Mucosa of descending colon (tissue), 3 donors: ENCODE results near the gene HIVEP2. TPM values are rescaled to one million over a fixed set of nuclear protein-coding genes. Genes with fewer than 3 reads are reported as not detected.

ENCODE experiments used
- ATAC-seq: fragments of 200-7000 bp; cut with Tn5 transposase; one replicate; pipeline ENCODE4 v1.9.1; 2020; ENCODE audit warnings: mild to moderate bottlenecking, moderate library complexity
- DNase-seq, 3 donors: peaks; one replicate each; pipeline ENCODE4 v3.0.0-alpha.2; 2020
- H3K36me3 ChIP-seq: fragments of 200-600 bp; one replicate; pipeline ENCODE4 v1.8.0; 2021; ENCODE audit warnings: low read depth, mild to moderate bottlenecking
- H3K4me1 ChIP-seq: fragments of 200-600 bp; one replicate; pipeline ENCODE4 v1.8.0; 2021; ENCODE audit warnings: low read depth, mild to moderate bottlenecking
- H3K4me3 ChIP-seq: fragments of 200-600 bp; one replicate; pipeline ENCODE4 v1.8.0; 2021; ENCODE audit warnings: mild to moderate bottlenecking
- H3K9me3 ChIP-seq: fragments of 200-600 bp; one replicate; pipeline ENCODE4 v1.8.0; 2021; ENCODE audit warnings: mild to moderate bottlenecking
- intact Hi-C, 2 donors: fragments of 100-400 bp; cut with DNase I in 1 of 2; cut with micrococcal nuclease in 1 of 2; formaldehyde crosslinking; loops; one replicate each; pipeline versions ENCODE4 v1.11.0 to v1.11.1; 2022; cut with DNase I, micrococcal nuclease
- total RNA-seq, 3 donors: library from RNA; stranded (reverse); fragmentation: NEBNext Ultra II Directional in 2 of 3; extraction: Animal tissue kit (Norgen Biotek cat#: 25700) in 2 of 3; gene quantifications; one replicate each; pipeline versions ENCODE4 v1.2.1 to v1.2.4, GENCODE V29; 2021 to 2023
- TF ChIP-seq, protein P1 (sequence below): fragments of 200-600 bp; IDR thresholded peaks from one replicate; pipeline ENCODE4 v1.8.0; 2022; ENCODE audit warnings: antibody characterized with exemption, mild to moderate bottlenecking
- donor health status: DM: no; HTN: no; CAD: no; lungs with moderate emphysema.
- donor health status: DM: no; HTN: no; CAD: no.
- donor health status: DM: no; HTN: yes; CAD: no.

The HIVEP2 gene
- total RNA-seq, 3 donors from 2014 or later: 7.8 to 17.7 (median 11.3) TPM

DNA sequence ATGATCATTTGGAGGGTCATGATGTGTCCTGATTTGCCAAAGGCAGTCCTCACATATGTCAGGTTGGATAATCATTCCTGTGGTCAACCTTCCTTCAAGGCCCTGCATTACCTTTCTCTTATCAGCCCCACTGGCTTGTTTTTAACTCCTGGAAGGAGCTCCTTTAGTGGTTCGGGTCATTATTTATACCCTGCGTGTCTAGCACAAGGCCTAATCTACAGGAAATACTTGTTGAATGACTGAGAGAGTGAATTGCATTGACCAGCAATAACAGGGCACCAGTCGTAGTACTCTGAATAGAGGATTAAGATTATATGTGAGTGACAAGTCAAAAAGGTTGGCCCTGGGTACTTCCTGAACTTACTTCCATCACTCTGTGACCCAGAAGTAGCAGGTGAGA is 4.5 kb downstream of the HIVEP2 start:
- no peak for DNase-seq
- no peaks in the 10 kb centered on the region for H3K36me3 ChIP-seq
- intact Hi-C loops: no loop called here
- TF ChIP-seq, protein P1, sequence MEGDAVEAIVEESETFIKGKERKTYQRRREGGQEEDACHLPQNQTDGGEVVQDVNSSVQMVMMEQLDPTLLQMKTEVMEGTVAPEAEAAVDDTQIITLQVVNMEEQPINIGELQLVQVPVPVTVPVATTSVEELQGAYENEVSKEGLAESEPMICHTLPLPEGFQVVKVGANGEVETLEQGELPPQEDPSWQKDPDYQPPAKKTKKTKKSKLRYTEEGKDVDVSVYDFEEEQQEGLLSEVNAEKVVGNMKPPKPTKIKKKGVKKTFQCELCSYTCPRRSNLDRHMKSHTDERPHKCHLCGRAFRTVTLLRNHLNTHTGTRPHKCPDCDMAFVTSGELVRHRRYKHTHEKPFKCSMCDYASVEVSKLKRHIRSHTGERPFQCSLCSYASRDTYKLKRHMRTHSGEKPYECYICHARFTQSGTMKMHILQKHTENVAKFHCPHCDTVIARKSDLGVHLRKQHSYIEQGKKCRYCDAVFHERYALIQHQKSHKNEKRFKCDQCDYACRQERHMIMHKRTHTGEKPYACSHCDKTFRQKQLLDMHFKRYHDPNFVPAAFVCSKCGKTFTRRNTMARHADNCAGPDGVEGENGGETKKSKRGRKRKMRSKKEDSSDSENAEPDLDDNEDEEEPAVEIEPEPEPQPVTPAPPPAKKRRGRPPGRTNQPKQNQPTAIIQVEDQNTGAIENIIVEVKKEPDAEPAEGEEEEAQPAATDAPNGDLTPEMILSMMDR: no peak
- ATAC-seq: no peak
- H3K4me3 ChIP-seq: no peak overlapping the region
- no peaks in the 10 kb centered on the region for H3K9me3 ChIP-seq
- peaks cover 6% of the 10 kb centered on the region for H3K4me1 ChIP-seq

DNA sequence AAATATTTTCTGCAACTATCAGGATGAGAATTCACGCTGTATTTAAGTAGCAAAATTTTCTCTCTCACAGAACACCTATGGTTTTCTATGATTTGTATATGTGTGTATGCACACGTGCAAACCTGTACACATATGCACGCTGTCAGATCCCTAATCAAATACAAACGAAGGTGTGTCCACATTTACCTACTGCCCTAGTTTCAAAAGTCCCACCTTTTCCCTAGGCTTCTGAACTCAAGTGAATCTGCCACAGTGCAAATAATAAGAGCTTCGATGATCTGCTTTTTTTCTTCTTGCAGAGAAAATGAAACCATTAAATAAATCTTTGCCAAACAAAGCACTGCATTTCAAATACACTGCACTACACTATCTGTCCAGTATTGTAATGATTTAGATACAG is 6.5 kb downstream of the HIVEP2 start:
- no peaks in the 10 kb centered on the region for H3K9me3 ChIP-seq
- ATAC-seq (peak; percentile 67), DNase-seq (no peak)
- no peak overlapping the region for H3K4me3 ChIP-seq
- no peaks in the 10 kb centered on the region for H3K36me3 ChIP-seq
- TF ChIP-seq, protein P1: no peak
- H3K4me1 ChIP-seq: peaks cover 2% of the 10 kb centered on the region
- intact Hi-C loops: no loop called here

DNA sequence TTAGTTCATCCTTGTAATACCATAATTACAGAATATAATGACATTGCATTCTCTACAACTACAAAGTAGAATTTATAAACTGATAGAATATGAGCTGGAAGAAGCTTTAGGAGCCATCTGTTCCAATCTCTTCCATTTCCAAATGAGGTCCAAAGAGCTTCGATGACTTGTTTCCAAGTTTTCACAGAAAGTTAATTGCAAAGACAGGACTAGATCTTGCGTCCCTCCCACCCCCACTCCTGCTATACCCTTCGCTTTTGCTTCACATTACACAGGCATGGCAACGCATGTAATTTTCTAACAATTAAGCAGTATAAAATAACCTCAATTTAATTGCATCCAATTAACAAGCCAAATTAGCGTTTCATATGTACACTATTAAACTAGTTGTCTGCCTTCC is 7.0 kb downstream of the HIVEP2 start:
- Histone ChIP-seq H3K9me3 (no peaks in the 10 kb centered on the region), H3K36me3 (no peaks in the 10 kb centered on the region), H3K4me1 (no peaks in the 10 kb centered on the region), H3K4me3 (no peak overlapping the region)
- TF ChIP-seq, protein P1: no peak
- no peak for DNase-seq
- ATAC-seq: no peak
- intact Hi-C loops: no loop called here

DNA sequence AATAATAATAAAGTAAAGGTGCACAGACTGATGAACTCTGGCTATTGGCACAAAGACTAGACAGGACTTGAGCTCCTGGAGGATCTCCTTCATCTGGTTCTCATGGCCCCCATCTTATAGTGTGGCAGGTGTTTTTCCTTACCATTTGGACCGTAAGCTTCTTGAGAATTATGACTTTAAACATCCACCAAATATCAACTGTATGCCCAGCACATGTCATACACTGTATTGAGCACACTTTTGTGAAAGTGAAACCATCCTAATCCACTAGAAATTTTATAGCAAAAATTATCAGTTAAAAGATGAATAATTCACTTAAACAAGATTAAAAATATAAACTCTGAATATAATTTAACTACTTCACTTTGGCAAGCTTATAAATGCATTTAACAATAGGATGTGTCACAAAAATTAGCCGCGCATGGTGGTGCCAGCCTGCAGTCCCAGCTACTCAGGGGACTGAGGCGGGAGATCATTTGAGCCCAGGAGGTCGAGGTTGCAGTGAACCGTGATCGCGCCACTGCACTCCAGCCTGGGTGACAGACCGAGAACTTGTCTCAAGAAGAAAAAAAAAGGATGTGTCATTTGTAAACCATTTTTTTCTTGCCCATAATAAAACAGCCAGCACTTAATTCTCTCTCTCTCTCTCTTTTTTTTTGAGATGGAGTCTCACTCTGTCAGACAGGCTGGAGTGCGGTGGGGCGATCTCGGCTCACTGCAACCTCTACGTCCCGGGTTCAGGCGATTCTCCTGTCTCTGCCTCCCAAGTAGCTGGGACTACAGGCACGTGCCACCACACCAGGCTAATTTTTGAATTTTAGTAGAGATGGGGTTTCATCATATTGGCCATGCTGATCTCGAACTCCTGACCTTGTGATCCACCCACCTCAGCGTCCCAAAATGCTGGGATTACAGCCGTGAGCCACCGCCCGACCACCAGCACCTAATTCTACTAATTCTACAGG is 9.1 kb downstream of the HIVEP2 start:
- H3K4me3 ChIP-seq: no peak overlapping the region
- ATAC-seq (peak; percentile 36), DNase-seq (no peak)
- H3K9me3 ChIP-seq: no peaks in the 10 kb centered on the region
- no peaks in the 10 kb centered on the region for H3K4me1 ChIP-seq
- no peaks in the 10 kb centered on the region for H3K36me3 ChIP-seq
- intact Hi-C loops: no loop called here
- TF ChIP-seq, protein P1: no peak

DNA sequence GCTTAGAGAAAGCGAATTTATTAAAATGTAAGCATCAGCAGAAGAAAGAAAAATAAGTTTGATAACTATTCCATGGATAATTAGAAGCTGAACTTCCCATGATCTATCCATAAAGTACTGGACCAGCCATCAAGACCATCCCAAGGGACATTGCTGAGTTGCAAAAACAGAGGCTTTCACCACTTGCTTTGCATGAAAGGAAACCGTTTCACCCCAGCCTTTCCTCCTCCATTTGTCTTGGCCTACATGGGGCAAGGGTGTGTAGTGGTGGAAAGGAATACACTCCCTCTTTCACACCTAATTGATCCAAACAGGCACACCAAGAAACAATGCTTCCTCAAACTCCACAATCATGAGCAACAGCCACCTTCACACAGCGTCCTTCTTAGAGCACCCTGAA is 10.4 kb downstream of the HIVEP2 start:
- intact Hi-C loops: no loop called here
- ATAC-seq (peak; percentile 25), DNase-seq (no peak)
- TF ChIP-seq, protein P1: no peak
- Histone ChIP-seq H3K4me1 (no peaks in the 10 kb centered on the region), H3K4me3 (no peak overlapping the region), H3K9me3 (no peaks in the 10 kb centered on the region), H3K36me3 (no peaks in the 10 kb centered on the region)
